NT2/D1 (cell line): Measurements from ENCODE around the gene C19orf85.
"Not testable (repeated sequence)": the region's sequence is repeated elsewhere in the genome, so short reads cannot be mapped to it uniquely, and the experiment has no call there.

Experiments used
- DNase-seq: peaks from one replicate; pipeline ENCODE4 v3.0.0-alpha.2; 2011; ENCODE audit warnings: low read depth, low spot score
- H3K27me3 ChIP-seq: 2 replicates; pipeline ENCODE4 v1.6.0; 2011; ENCODE audit warnings: mild to moderate bottlenecking; ENCODE audit not compliant: insufficient read length, insufficient read depth
- H3K36me3 ChIP-seq: 2 replicates; pipeline ENCODE4 v1.6.1; 2011; ENCODE audit warnings: mild to moderate bottlenecking, low read length, mixed read lengths; ENCODE audit not compliant: insufficient read depth, insufficient read length
- H3K4me1 ChIP-seq: 2 replicates; pipeline ENCODE4 v1.5.1; 2011; ENCODE audit not compliant: insufficient read depth, insufficient read length
- H3K4me3 ChIP-seq: 2 replicates; pipeline ENCODE4 v1.5.1; 2011; ENCODE audit warnings: low read depth; ENCODE audit not compliant: insufficient read length
- H3K9ac ChIP-seq: 2 replicates; pipeline ENCODE4 v1.6.0; 2011; ENCODE audit warnings: low read depth; ENCODE audit not compliant: insufficient read length
- H3K9me3 ChIP-seq: 2 replicates; pipeline ENCODE4 v1.5.1; 2011; ENCODE audit warnings: mild to moderate bottlenecking, low read length; ENCODE audit not compliant: insufficient read depth
- SUZ12 ChIP-seq: IDR thresholded peaks from 2 replicates; pipeline ENCODE4 v1.6.1; 2011; ENCODE audit not compliant: insufficient read length, insufficient read depth; ENCODE audit errors: extremely low read depth
- YY1 ChIP-seq: IDR thresholded peaks from 2 replicates; pipeline ENCODE4 v1.6.1; 2011; ENCODE audit not compliant: insufficient read length, insufficient read depth
- ZNF274 ChIP-seq: IDR thresholded peaks from 2 replicates; pipeline ENCODE4 v1.6.1; 2011; ENCODE audit warnings: mild to moderate bottlenecking, low read depth, low read length

C19orf85 gene

GRCh38 chr19:55500368-55500952 lies 35.9 kb upstream of the C19orf85 start:
- H3K4me1 ChIP-seq = peaks cover 6% of the 10 kb centered on the region
- H3K36me3 ChIP-seq = peaks cover 17% of the 10 kb centered on the region
- peaks cover 14% of the 10 kb centered on the region; the same call in 1 of the 2 replicates for H3K9me3 ChIP-seq
- no peak overlapping the region for H3K9ac ChIP-seq
- no peak for DNase-seq
- TF ChIP-seq ZNF274 = no peak
- TF ChIP-seq SUZ12 = no peak
- no peak for TF ChIP-seq YY1
- H3K27me3 ChIP-seq = peaks cover 34% of the 10 kb centered on the region
- H3K4me3 ChIP-seq = no peak overlapping the region

DNA sequence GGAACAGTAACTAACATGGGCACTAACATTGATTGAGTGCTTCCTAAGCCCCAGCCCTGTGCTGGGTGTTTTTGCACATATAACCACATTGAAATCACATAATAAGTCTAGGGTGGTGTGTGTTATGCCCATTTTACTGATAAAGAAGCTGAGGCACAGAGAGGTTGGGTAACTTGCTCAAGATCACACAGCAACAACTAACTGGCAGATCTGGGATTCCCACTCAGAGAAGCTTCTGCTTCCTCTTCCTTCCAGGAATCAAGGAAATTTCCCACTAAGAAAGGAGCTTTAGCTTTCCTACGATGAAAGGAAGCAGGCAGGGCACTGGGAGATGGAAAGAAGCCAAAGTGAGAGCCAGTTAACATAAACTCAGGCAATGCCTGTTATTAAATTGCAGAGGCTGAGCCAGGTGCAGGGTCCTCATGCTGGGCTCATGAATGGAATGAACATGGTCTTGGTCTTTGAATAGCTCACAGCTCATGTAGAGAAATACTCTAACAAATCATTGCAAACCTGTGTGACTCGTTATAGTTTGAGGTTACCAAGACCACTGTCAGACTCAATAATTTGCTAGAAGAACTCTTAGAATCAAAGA lies 33.8 kb upstream of the C19orf85 start:
- peaks cover 17% of the 10 kb centered on the region for H3K36me3 ChIP-seq
- H3K9me3 ChIP-seq = peaks cover 5% of the 10 kb centered on the region; the same call in 1 of the 2 replicates
- peaks cover 19% of the 10 kb centered on the region for H3K27me3 ChIP-seq
- TF ChIP-seq ZNF274 (no peak), SUZ12 (no peak), YY1 (no peak)
- H3K4me3 ChIP-seq = no peak overlapping the region
- peaks cover 17% of the 10 kb centered on the region for H3K4me1 ChIP-seq
- no peak for DNase-seq
- no peak overlapping the region for H3K9ac ChIP-seq

DNA sequence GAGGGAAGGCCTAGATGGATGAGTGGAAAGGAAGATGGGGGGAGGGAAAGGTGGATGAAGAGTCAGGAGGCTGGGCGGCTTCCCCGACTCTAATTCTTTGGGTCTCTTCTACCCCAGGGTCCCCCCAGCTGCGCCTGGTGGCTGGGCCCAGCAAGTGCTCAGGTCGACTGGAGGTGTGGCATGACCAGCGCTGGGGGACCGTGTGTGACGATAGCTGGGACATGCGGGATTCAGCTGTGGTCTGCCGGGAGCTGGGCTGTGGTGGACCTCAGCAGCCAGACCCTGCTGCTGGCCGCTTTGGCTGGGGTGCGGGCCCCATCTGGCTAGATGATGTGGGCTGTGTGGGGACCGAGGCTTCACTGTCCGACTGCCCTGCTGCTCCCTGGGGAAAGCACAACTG lies 33.2 kb upstream of the C19orf85 start:
- Histone ChIP-seq H3K9ac (no peak overlapping the region), H3K36me3 (peaks cover 17% of the 10 kb centered on the region)

DNA sequence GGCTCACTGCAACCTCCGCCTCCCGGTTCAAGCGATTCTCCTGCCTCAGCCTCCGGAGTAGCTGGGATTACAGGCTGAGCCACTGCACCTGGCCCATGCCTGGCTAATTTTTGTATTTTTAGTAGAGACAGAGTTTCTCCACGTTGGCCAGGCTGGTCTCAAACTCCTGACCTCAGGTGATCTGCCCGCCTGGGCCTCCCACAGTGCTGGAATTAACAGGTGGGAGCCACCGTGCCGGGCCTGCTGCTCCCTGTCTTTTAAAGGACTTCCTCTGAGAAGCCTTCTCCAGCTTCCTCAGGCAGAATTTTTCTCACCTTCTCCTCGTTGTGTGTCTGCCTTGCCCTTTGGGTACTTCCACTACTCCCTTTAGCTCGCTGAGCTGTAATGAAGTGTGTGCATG lies 32.3 kb upstream of the C19orf85 start:
- H3K36me3 ChIP-seq = peaks cover 17% of the 10 kb centered on the region
- H3K4me3 ChIP-seq, H3K27me3 ChIP-seq, H3K9me3 ChIP-seq, DNase-seq, H3K9ac ChIP-seq: not testable (repeated sequence)
- H3K4me1 ChIP-seq = peaks cover 19% of the 10 kb centered on the region

More for the DNA sequence above, 33.2 kb upstream of the C19orf85 start:
- H3K4me3 ChIP-seq = no peak overlapping the region
- DNase-seq = no peak
- no peaks in the 10 kb centered on the region for H3K9me3 ChIP-seq
- peaks cover 19% of the 10 kb centered on the region for H3K4me1 ChIP-seq
- TF ChIP-seq SUZ12 (no peak), YY1 (no peak), ZNF274 (no peak)
- H3K27me3 ChIP-seq = peaks cover 14% of the 10 kb centered on the region

GRCh38 chr19:55495646-55496349 lies 31.2 kb upstream of the C19orf85 start:
- Histone ChIP-seq H3K9me3 (no peaks in the 10 kb centered on the region), H3K4me1 (peaks cover 19% of the 10 kb centered on the region), H3K9ac (no peak overlapping the region), H3K27me3 (peaks cover 4% of the 10 kb centered on the region), H3K4me3 (no peak overlapping the region), H3K36me3 (peaks cover 16% of the 10 kb centered on the region)
- TF ChIP-seq ZNF274 (no peak), YY1 (no peak), SUZ12 (no peak)
- peak; percentile 32 for DNase-seq

DNA sequence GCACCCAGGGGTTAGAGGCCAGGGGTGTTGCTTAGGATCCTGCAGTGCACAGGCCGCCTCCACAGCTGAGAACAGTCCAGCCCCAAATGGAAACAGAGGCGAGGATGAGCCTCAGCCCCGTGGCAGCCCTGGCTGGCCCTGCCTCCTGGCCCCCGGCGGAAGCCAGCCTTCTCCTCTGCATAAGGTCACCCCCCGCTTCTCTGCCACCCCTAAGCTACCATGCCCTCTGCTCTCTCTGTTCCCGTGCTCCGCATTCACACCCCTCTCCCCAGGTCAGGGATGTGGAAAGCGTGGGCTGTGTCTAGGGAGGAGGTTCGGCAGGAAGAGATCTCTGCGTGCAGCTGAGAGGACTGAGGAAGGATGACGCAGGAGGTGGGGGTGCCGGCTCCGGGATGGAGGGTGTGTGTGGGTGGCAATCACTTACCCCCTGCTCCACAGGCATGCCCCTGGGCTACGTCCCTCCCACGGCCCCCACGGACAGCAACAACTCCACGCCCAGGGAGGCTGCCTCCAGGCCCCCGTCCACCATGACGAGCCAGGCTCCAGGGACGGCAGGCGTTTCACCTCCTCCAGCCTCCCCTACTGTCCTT lies 29.7 kb upstream of the C19orf85 start:
- TF ChIP-seq SUZ12 (no peak), ZNF274 (no peak), YY1 (no peak)
- DNase-seq = no peak
- H3K9me3 ChIP-seq = no peaks in the 10 kb centered on the region
- peaks cover 5% of the 10 kb centered on the region for H3K36me3 ChIP-seq
- no peak overlapping the region for H3K4me3 ChIP-seq
- H3K4me1 ChIP-seq = peaks cover 19% of the 10 kb centered on the region
- peaks cover 4% of the 10 kb centered on the region for H3K27me3 ChIP-seq
- peak overlapping the region; percentile 36 for H3K9ac ChIP-seq

- peaks cover 19% of the 10 kb centered on the region for H3K4me1 ChIP-seq
- H3K9me3 ChIP-seq = no peaks in the 10 kb centered on the region
- H3K36me3 ChIP-seq = peaks cover 5% of the 10 kb centered on the region
- no peak for DNase-seq
- peaks cover 4% of the 10 kb centered on the region for H3K27me3 ChIP-seq
- TF ChIP-seq ZNF274 (no peak), YY1 (no peak), SUZ12 (no peak)
- H3K4me3 ChIP-seq = no peak overlapping the region
- H3K9ac ChIP-seq = no peak overlapping the region
Observed at GRCh38 chr19:55493645-55494171, 29.2 kb upstream of the C19orf85 start.
